Measurements from ENCODE around the gene IGFN1.

IGFN1 gene

DNA sequence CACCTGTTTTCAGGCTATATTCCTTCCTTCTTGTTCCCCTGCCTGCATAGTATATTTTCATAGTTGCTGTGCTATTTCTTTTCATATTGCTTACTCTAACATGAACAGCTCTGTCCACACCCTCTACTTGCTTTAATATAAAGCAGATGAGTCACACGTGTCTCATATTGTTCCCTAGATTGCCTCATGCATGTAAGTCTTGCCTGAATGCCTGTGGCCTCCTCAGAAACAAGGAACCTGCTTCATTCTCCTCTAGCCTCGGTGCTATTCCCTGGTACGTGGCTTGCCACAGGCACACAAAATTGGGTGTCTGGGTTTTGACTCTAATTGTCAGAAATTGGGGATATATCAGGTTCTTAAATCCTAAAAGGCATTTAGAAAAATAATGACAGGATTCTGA lies 76.2 kb downstream of the IGFN1 start:
- DNase-seq (ENCODE audit: low read depth) = no peak

DNA sequence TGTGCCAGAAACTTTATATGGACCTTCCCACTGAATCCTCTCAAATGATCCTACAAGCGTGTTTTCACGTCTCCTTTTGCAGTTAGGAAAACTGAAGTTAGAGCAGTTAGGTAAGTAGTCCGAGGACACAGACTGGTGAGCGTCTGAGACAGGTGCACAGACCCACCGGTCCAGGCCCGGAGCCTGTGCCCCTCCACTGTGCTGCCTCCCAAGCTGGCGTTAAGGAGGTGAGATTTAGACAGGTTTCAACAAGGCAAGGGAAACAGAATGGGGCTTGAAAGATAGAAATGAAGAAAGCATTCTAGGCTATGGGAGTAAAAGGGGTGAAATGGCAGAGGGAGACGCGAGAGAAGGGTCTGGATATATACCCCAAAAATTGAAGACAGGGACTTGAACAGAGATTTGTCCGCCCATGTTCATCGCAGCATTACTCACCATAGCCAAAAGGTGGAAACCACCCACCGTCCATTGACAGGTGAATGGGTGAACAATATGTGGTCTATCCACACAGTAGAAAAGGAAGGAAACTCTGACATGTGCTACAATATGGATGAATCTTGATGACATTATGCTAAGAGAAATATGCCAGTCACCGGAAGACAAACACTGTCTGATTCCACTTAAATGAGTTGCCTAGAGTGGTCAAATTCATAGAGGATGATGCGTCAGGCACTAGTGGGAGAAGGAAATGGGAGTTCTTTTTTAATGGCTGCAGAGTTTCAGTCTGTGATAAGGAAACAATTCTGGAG lies 77.0 kb downstream of the IGFN1 start:
- no peak for DNase-seq (ENCODE audit: low read depth)

DNA sequence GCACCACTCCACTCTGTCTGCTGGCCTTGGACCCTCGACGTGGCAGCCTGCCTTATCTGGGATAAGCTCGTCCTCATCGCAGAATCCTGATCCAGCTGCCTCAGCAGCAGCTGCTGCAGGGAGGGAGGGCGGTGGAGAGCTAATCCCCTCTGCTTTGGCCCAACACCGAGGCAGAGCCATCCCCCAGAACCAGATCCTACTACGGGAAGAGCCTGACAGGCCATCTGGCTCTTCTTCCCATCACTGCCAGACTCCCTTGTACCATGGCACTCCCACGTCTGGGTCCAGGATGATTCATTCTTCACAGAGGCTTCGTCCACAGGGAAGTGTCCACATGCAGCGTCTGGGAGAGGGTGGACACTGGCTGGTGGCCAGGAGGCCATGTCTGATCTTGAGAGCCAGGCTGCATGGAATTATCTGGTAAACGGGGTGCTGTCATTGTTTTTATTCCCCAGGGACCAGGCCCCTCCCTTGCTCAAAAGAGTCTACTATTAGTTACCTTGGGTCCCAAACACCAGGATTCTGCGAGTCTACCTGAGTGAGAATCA lies 78.1 kb downstream of the IGFN1 start:
- DNase-seq (ENCODE audit: low read depth) = no peak

DNA sequence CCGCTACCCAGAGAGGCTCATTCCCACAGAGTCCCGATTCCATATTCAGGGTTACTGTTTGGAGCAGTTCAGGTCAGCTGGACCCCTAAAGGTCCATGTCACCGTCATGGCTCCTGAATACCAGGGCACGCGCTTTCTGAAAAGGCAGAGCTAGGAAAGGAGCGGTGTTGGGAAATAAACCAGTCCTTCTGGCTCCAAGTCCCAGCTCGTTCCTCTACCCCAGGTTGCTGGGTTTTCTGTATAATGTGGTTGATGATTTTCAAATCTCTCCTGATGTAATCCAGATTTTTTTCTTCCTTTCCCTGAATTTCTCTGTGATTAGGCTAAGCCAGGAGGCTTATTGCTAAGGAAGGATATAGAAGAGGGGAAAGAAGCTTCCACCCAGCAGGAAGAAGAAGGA lies 78.7 kb downstream of the IGFN1 start:
- DNase-seq (ENCODE audit: low read depth) = no peak

DNA sequence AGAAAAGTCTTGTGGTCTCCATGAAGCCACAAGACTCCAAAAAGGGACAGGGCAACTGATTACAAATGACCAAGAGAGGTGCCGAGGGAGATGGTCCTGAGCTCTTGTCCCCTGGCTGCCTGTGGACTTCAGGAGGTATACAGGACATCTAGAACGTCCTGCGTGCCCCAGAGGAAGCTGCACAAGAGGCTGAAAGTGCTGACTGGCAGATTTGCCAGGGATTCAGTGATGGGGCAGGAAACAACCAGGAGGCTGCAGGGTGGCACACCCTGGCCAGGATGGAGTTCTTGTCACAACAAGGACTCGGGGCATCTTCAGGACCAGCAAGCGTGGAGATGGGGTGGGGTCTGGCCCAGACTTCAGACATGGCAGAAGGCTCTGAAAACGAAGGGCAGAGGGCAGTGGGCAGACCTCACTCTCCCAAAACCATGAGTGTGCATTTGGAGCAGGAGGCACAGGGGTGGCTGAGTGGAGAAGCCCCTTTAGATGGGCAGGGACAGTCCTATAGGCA lies 79.3 kb downstream of the IGFN1 start:
- no peak for DNase-seq (ENCODE audit: low read depth)

DNA sequence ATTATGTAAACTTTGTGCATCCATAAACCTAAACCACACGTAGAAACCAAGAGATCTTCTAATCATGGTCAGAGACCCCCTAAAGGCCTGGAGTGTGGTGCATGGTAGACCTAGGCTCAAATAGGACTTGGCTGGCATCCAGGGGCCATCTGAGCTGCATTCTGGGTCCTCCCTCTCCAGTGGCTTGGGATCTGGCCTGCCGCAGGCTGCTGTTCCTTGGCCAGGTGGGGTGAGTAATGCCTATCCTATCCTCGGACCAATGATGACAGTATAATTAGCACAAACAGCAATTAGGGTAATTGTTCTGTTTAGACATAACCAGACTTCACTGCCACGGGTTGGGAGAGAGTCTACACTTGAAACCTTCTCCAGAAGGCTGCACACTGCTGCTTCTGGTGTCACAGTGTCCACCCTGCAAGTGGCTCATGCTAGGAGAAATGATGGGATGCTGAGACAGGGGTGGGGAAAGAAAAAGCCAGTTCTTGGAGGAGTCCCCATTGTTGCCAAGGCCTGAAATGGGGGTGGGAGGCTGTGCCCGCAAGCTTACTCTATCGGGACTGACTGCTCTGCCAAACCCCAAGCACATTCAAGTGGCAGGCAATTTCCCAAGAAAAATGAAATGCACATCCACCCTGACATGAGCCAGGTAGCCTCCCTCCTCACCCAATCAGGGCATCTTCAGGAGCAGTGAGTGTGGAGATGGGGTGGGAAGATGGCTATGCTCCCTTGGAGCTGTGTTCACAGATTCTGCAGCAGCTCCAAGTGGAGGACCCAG lies 80.2 kb downstream of the IGFN1 start:
- DNase-seq (ENCODE audit: low read depth) = no peak

DNA sequence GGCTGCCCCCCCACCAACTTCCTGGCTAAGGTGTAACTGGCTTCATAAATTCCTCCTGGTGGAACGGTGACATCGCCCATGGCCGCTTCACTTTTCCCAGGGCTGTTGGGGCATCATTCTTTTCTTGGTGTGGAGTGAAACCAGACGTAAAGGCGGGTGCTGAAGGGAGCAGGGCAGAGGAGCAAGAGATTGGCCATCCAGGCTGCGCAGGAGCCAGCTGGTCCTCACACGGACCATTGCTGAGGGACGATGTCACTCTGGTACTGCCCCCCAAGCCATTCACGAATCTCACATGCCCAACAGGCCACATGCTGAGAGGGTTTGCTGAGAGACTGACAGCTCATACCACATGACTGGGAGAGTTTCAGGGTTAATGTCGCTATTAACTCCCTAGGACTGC lies 82.2 kb downstream of the IGFN1 start:
- DNase-seq (ENCODE audit: low read depth) = no peak

DNA sequence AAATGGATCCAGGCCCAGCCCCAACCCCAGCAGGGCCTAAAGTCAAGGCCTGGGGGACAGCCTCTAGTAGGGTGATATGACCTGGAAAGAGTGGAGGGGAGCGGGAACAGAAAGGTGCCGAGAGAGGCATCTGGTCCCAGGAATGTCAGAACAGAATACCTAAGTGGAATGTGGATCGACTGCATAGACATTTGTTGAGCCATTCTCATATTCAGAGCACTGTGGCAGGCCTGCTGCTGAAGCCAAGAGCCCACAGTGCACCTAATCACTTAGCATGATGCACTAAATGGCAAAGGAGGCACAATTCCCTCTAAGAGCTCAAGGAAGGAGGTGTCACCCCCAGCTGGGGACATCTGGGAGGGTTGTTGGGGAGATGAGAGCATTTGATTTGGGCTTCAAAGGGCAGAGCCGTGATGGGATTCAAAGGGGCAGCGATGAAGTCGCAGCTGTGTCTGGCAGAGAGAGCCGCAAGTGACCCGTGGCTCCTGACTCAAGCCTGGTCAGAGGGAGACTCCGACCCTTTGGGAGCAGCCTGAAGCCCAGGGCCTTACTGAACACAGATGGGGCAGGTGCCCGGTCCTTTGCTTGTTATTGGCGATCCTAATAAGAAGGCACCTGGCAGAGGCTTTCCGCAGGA lies 84.1 kb downstream of the IGFN1 start:
- DNase-seq (ENCODE audit: low read depth) = no peak

DNA sequence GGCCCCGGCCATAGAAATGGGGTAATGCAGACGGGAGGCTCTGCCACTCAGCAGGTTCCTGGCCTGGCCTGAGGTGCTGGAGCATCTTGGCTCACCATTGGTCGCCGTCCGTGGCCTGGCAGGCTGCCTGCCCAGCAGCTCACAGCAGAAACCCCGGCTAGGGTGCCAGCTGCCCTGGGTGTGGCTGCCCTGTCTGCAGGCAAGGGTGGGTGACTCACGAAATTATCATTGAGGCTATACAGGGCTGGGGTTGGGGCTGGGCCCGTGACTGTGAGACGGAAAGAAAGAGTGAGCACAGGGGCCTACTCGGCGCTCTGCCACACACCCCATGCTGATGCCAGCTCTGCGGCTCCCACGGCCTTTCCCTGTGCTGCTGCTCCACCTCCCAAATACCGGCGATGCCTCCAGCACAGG lies 84.6 kb downstream of the IGFN1 start:
- no peak for DNase-seq (ENCODE audit: low read depth)

DNA sequence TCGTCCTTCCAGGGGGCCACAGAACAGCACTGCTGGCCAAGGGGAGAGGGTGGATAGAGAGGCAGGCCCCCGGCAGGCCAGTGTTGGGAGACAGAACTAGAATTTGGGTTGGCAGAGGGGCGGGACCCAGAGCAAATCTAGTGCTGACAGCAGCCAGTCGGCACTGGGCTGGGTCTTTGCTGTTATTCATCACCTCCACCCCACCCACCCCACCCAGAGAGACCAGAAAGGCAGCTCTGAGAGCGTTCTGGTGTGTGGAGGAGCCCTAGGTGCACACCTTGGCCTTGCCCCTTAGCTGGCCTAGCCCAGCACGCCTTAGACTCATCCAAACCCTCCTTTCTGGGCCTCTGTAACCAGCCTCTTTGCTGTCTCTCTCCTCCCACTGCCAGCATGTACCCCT lies 86.3 kb downstream of the IGFN1 start:
- DNase-seq (ENCODE audit: low read depth) = no peak

DNA sequence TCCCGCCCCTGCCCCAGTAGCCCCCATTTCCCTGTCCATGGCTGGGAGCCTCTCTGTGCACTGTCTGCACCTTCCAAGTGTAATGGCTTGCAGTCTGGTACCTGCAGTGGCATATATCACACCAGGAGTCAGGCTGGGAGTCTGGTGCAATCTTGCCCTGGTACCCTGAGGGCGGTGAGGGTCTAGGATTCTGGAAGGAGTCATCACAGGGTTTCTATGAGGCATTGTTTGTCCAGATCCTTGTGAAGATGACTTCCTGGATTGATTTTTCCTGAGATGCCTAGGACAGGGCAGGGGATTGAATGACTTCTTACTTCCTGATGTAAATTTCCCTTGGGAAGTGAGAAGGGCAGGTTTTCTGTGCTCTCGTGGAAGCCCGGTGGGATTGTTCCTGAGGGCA lies 86.8 kb downstream of the IGFN1 start:
- DNase-seq (ENCODE audit: low read depth) = no peak

All from activated gamma-delta T cell treated with anti-CD3 and anti-CD28 coated beads, Interleukin-2, amount 50 U/mL, for 16 hours (primary cell).